ENCODE measurements around the gene C11orf86.
"Not testable (repeated sequence)": the region's sequence is repeated elsewhere in the genome, so short reads cannot be mapped to it uniquely, and the experiment has no call there.

C11orf86 gene, protein sequence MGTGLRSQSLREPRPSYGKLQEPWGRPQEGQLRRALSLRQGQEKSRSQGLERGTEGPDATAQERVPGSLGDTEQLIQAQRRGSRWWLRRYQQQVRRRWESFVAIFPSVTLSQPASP

GRCh38 chr11:66974724-66975404 lies at the start of gene C11orf86:
Gene C11orf86, plus strand, starts transcription at chr11:66975304. Its CDS starts 59 bp downstream, at chr11:66975363.
- DNase-seq (ENCODE audit: low spot score), result no peak

- DNase-seq (ENCODE audit: low spot score), result no peak
Observed at GRCh38 chr11:66929753-66930152, 45.4 kb upstream of the C11orf86 start.

DNA sequence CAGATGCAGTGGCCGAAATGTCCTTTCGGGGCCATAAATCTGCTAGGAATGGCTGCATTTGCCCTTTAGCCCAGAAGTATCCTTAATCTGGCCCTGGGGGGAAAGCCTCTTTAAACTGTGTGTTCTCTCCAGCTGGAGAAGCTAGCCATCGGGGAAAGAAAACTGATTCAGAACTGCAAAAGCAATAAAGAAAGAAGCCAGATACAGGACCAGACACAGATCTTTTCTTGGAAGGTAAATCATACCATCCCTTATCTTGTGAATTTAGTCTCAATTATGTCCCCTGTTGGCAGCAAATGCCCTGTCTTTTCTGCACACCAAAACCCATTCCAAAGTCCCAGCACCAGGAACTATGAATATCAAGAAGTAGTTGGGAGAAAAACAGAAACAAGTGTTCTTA lies 42.6 kb upstream of the C11orf86 start:
- DNase-seq (ENCODE audit: low spot score), result no peak

- no peak for DNase-seq (ENCODE audit: low spot score)
Observed at GRCh38 chr11:66933531-66933930, 41.6 kb upstream of the C11orf86 start.

GRCh38 chr11:66934950-66935779 lies 39.9 kb upstream of the C11orf86 start:
- DNase-seq (ENCODE audit: low spot score), result no peak

DNA sequence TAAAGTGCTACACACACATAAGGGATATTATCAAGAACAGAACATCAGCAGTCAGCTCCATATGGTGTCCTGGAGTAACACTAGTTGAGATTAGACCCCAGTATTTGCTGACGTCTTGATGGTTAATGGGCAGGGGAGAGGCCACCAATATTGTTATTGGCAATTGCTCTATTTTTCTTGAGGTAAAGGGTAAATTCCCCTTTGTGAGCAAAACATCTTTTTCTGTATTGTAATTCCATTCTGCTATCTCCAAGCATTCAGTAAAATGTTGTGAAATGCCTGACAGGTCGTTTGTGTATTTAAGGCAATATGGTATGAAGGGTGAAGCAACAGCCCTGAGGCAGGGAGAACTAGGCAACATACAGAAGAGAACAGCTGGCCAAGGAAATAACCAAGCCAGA lies 38.8 kb upstream of the C11orf86 start:
- DNase-seq (ENCODE audit: low spot score), result no peak

GRCh38 chr11:66937193-66937733 lies 37.8 kb upstream of the C11orf86 start:
- no peak for DNase-seq (ENCODE audit: low spot score)

- no peak for DNase-seq (ENCODE audit: low spot score)
Observed at GRCh38 chr11:66938582-66939135, 36.4 kb upstream of the C11orf86 start.

DNA sequence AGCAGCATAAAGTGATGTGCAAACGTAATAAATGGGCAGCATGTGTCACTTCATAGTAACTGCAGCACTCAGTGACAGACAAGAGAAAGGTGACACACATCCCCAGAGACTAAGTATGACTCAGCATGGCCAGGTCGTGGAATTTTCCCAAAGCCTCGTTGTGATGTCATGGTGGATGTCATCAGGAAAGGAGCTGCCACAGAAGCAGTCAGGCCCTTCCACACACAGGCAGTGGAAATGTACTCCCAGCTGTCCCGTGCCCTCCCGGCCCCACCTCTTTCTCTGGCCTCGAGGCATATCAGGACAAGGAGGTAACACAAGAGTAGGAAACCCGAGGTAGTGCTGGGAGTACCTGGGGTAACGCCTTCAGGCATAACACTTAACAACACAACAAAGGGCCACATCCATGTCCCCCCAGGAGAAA lies 25.0 kb upstream of the C11orf86 start:
- peak; percentile 65 for DNase-seq (ENCODE audit: low spot score)

GRCh38 chr11:66951135-66951534 lies 24.0 kb upstream of the C11orf86 start:
- DNase-seq (ENCODE audit: low spot score), result no peak

DNA sequence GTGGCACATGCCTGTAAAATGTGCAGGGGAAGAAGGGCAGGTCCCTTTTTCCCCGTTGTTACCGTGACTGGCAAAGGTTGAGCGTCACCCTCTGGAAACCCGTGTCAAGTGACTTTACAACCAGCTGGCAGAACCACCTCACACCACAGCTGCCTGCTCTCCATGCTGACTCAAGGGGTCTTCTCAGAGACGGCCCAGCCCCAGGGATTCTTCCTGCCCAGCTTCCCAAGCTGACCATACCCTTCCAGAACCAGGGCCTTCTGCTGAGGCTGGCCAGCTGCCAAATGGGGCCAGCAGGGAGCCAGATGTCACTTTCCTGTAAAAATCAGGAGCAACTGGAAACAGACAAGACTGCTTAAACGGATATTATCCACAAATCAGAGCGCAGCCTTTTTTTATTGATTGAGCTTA lies 23.2 kb upstream of the C11orf86 start:
- no peak for DNase-seq (ENCODE audit: low spot score)

GRCh38 chr11:66953081-66953833 lies 21.8 kb upstream of the C11orf86 start:
- no peak for DNase-seq (ENCODE audit: low spot score)

DNA sequence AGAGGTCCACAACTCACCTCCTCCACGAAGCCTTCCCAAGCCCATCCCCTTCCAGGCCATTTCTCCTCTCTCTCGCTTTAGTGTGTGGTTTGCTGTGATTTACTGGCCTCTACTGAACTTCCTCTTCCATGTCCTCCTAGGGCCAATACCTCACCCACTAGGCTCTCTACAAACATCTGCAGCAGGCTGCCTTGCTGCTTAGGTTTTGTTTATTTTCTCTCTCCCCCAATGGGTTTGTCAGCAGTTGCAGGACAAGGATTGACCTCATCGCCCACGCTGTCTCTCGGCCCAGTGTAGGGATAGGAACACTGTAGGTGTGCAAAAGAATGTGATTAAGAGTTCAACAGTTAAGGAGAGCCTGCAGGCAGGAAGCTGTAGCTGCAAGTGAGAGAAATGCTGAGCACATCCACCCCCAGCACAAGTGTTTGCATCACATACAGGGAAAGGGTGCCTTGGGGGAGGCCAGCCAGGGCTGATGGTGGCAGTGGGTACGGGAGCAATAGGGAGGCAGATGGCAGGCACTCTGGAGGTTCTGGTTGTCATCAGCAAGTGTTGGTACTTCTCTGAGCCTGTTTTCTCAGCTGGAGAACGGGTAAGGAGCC lies 18.3 kb upstream of the C11orf86 start:
- DNase-seq (ENCODE audit: low spot score), result peak; percentile 75

DNA sequence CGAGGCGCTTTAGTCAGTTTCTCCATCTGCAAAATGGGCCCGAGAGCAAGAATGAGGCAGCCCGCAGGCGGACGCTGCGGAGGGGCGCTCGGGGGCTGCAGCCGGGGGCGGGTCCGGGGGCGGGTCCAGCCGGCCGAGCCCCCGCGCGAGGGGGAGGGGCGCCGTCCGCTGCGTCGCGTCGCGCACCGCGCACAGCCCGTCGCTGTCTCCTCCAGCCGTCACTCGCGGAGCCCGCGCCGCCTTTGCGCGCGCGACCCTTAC lies 17.2 kb upstream of the C11orf86 start:
- no peak for DNase-seq (ENCODE audit: low spot score)

- DNase-seq (ENCODE audit: low spot score), result peak; percentile 100
Observed at GRCh38 chr11:66958232-66958955, 16.7 kb upstream of the C11orf86 start, which contains the start of gene PC. Gene PC, minus strand, starts transcription at chr11:66958383. Its CDS starts 86,224 bp downstream, at chr11:66872159.

DNA sequence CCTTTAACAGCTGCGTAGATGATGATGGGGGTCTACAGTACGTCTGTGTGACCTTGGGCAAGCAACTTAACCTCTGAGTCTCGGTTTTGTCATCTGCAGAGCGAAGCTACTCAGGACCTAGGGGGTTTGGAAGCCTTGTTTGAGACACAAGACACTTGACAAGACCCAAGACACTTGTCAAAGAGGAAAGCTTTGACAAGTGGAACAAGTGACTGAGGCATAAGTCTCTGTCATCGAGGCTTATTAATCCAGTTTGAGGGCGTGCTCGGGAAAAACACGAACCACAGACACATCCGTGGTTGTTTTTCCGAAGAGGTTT lies 16.2 kb upstream of the C11orf86 start:
- DNase-seq (ENCODE audit: low spot score), result no peak

- DNase-seq (ENCODE audit: low spot score), result not testable (repeated sequence)
Observed at GRCh38 chr11:66961691-66962213, 13.4 kb upstream of the C11orf86 start.

DNA sequence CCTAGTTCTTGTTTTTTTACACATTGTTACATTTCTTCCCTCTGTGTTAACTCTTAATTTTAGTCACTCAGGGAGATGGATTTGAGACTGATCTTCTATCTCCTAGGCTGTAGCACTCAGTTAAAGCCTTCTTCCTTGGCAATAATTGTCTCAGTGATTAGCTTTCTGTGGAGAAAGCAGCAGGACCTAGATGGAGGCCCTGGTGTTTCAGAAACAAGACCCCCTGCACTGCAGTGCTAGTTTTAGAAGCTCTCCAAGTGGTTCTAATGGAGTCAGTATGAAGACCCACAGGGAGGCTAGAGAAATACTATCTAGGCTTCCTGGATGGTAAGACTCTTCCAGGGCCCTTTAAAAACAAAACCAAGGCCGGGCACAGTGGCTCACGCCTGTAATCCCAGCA lies 12.9 kb upstream of the C11orf86 start:
- DNase-seq (ENCODE audit: low spot score), result no peak

DNA sequence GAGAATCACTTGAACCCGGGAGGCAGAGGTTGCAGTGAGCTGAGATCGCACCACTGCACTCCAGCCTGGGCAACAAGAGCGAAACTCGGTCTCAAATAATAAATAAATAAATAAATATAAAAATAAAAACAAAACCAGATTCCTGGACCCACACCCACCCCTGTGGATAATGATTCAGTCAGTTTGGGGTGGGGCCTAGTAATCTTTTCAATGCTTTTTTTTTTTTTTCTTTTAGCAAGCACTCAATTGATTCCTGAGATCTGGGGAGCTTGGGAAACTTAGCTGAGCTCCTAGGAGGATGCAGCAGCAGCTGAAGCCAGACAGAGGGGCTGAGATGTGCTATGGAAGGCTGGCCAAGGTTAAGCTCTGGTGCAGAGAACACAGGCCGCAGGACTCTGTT lies 12.3 kb upstream of the C11orf86 start:
- no peak for DNase-seq (ENCODE audit: low spot score)

GRCh38 chr11:66964495-66964894 lies 10.6 kb upstream of the C11orf86 start:
- no peak for DNase-seq (ENCODE audit: low spot score)

DNA sequence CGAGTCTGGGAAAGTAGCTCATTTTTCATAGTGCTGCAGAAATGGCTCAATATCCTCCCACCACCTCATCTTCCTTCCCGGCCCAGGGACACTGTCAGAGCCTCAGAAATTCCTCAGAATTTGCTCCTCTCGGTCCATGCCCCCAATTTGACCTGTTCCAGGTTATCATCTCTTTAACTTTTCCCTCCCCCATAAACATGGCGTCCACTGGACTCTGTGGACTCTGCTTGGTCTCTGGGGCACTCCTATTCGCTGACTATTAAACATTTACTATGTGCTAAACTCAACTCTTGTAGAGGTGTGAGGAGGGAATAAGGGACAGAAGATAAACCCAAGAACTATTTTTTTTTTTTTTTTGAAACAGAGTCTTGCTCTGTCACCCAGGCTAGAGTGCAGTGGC lies 8.8 kb upstream of the C11orf86 start:
- DNase-seq (ENCODE audit: low spot score), result no peak
